HCT116 (cell line): ENCODE data around the gene ABCC9. TPM values are rescaled to one million over a fixed set of nuclear protein-coding genes. Genes with fewer than 3 reads are reported as not detected.

Experiments
- ATAC-seq: fragments of 200-7000 bp; cut with Tn5 transposase; 2 replicates; pipeline ENCODE4 v1.9.1; 2020; ENCODE audit warnings: mild to moderate bottlenecking, moderate library complexity
- BruUV-seq: library from RNA; stranded (reverse); fragments of 400-500 nt; replicated peaks from 2 replicates; lab custom pipeline; 2021; lab: Mats Ljungman, UMichigan
- CTCF ChIA-PET: fragments of 300-600 bp; sonication (Branson Sonifier 250); formaldehyde crosslinking; loops from one replicate; lab custom pipeline; 2021; ENCODE audit warnings: antibody characterized with exemption; lab: Charles Lee
- POLR2A ChIA-PET: fragments of 300-600, 350-600 bp; sonication (Branson Sonifier 250); formaldehyde crosslinking; loops from one replicate; lab custom pipeline; 2021; ENCODE audit warnings: antibody characterized with exemption; lab: Charles Lee
- RAD21 ChIA-PET, 2 experiments: fragments of 300-600 bp; sonication (Branson Sonifier 250); formaldehyde crosslinking; loops; one replicate each; lab custom pipeline; 2023; ENCODE audit warnings: low total read pairs in 2 of 2; ENCODE audit not compliant: uncharacterized antibody in 2 of 2, unreplicated experiment in 2 of 2, low non-redundant PET in 1 of 2; lab: Charles Lee
- DNase-seq: peaks from one replicate; pipeline ENCODE4 v3.0.0-alpha.2; 2010; ENCODE audit warnings: low read depth, low spot score
- H2AFZ ChIP-seq: fragments of 200-600 bp; shearing (Covaris generic), sonication (generic); 2 replicates; pipeline ENCODE4 v1.6.1; 2017; ENCODE audit warnings: low read depth, mixed run types, mixed read lengths, antibody characterized with exemption, low read length; ENCODE audit not compliant: poor library complexity, severe bottlenecking
- H3K27ac ChIP-seq: 2 replicates; pipeline ENCODE4 v1.5.1; 2012; ENCODE audit warnings: low read depth, low read length
- H3K27me3 ChIP-seq: fragments of 200-600 bp; sonication (generic); 2 replicates; pipeline ENCODE4 v1.6.1; 2016; ENCODE audit warnings: mixed run types, low read length, mixed read lengths; ENCODE audit not compliant: insufficient read depth
- H3K36me3 ChIP-seq, 2 experiments: fragments of 200-500 bp in 1 of 2; fragments of 200-600 bp in 1 of 2; sonication (Bioruptor generic) in 1 of 2; sonication (generic) in 1 of 2; 2 replicates each; pipeline versions ENCODE4 v1.5.1 to v1.6.1; 2014 to 2016; ENCODE audit warnings: low read length in 2 of 2, inconsistent platforms in 1 of 2, mixed read lengths in 1 of 2, mixed run types in 1 of 2; ENCODE audit not compliant: insufficient read depth in 2 of 2, control insufficient read depth in 1 of 2
- H3K4me1 ChIP-seq, 2 experiments: fragments of 200-600 bp in 1 of 2; sonication (generic) in 1 of 2; 2 replicates each; pipeline versions ENCODE4 v1.5.1 to v1.6.1; 2012 to 2017; ENCODE audit warnings: low read length in 2 of 2, inconsistent platforms in 1 of 2, mild to moderate bottlenecking in 1 of 2, mixed read lengths in 1 of 2, mixed run types in 1 of 2, moderate library complexity in 1 of 2; ENCODE audit not compliant: insufficient read depth in 2 of 2, control insufficient read depth in 1 of 2
- H3K4me2 ChIP-seq: fragments of 200-600 bp; sonication (generic); 2 replicates; pipeline ENCODE4 v1.6.1; 2017; ENCODE audit warnings: mixed run types, low read length, mixed read lengths
- H3K4me3 ChIP-seq, 2 experiments: fragments of 200-600 bp in 1 of 2; sonication (generic) in 1 of 2; replicated peaks in 1 of 2; 2 replicates each; pipeline ENCODE4 v1.5.1; 2011 to 2016; ENCODE audit warnings: low read length in 2 of 2, control low read depth in 1 of 2, low read depth in 1 of 2, mild to moderate bottlenecking in 1 of 2, mixed read lengths in 1 of 2, mixed run types in 1 of 2
- H3K79me2 ChIP-seq: fragments of 200-600 bp; sonication (generic); 2 replicates; pipeline ENCODE4 v1.6.1; 2017; ENCODE audit warnings: mild to moderate bottlenecking, mixed run types, low read length, moderate library complexity, mixed read lengths; ENCODE audit not compliant: insufficient read depth
- H3K9ac ChIP-seq: fragments of 200-600 bp; sonication (generic); 2 replicates; pipeline ENCODE4 v1.6.1; 2016; ENCODE audit warnings: low read length, mixed read lengths
- H3K9me2 ChIP-seq: fragments of 200-600 bp; sonication (generic), shearing (Covaris generic); 2 replicates; pipeline ENCODE4 v1.6.1; 2017; ENCODE audit warnings: mixed run types, mild to moderate bottlenecking, moderate library complexity; ENCODE audit not compliant: insufficient read depth
- H3K9me3 ChIP-seq, 2 experiments: fragments of 200-500 bp in 1 of 2; fragments of 200-600 bp in 1 of 2; sonication (Bioruptor generic) in 1 of 2; sonication (generic) in 1 of 2; 2 replicates each; pipeline ENCODE4 v1.6.1; 2014 to 2017; ENCODE audit warnings: low read length in 2 of 2, mixed read lengths in 2 of 2, inconsistent platforms in 1 of 2, low read depth in 1 of 2, mild to moderate bottlenecking in 1 of 2, mixed run types in 1 of 2, moderate library complexity in 1 of 2; ENCODE audit not compliant: control insufficient read depth in 1 of 2, insufficient read depth in 1 of 2
- H4K20me1 ChIP-seq: fragments of 200-600 bp; sonication (generic), shearing (Covaris generic); 2 replicates; pipeline ENCODE4 v1.6.1; 2017; ENCODE audit warnings: mixed run types, mild to moderate bottlenecking, moderate library complexity; ENCODE audit not compliant: insufficient read depth
- ATF3 ChIP-seq: IDR thresholded peaks from 2 replicates; pipeline ENCODE4 v1.6.1; 2012
- CEBPB ChIP-seq: IDR thresholded peaks from 2 replicates; pipeline ENCODE4 v1.6.1; 2012; ENCODE audit warnings: low read depth
- EZH2 ChIP-seq: fragments of 200-600 bp; sonication (generic); IDR thresholded peaks from 2 replicates; pipeline ENCODE4 v1.6.1; 2017; ENCODE audit warnings: antibody characterized with exemption, mixed run types
- EZH2phosphoT487 ChIP-seq: fragments of 200-600 bp; IDR thresholded peaks from 2 replicates; pipeline ENCODE4 v1.6.1; 2018; ENCODE audit warnings: antibody characterized with exemption, borderline replicate concordance
- FOSL1 ChIP-seq: IDR thresholded peaks from 2 replicates; pipeline ENCODE4 v1.6.1; 2012; ENCODE audit warnings: low read depth
- JUND ChIP-seq: IDR thresholded peaks from 2 replicates; pipeline ENCODE4 v1.6.1; 2012
- POLR2A ChIP-seq: IDR thresholded peaks from 2 replicates; pipeline ENCODE4 v1.7.0; 2011; ENCODE audit warnings: borderline replicate concordance; ENCODE audit not compliant: insufficient read depth, insufficient read length; ENCODE audit errors: extremely low read depth
- POLR2AphosphoS5 ChIP-seq: IDR thresholded peaks from 2 replicates; pipeline ENCODE4 v1.6.1; 2011; ENCODE audit warnings: mild to moderate bottlenecking, low read depth, low read length, moderate library complexity
- RAD21 ChIP-seq: IDR thresholded peaks from 2 replicates; pipeline ENCODE4 v1.6.1; 2012; ENCODE audit warnings: low read depth, mild to moderate bottlenecking
- SIN3A ChIP-seq: IDR thresholded peaks from 2 replicates; pipeline ENCODE4 v1.6.1; 2012; ENCODE audit warnings: low read depth
- intact Hi-C: fragments of 100-400 bp; cut with micrococcal nuclease; formaldehyde crosslinking; loops from 2 replicates; pipeline ENCODE4 v1.10.0; 2022
- total RNA-seq: library from RNA; stranded (reverse); gene quantifications from one replicate; pipeline ENCODE4 v1.2.1, GENCODE V29; 2021; ENCODE audit not compliant: unreplicated experiment
- TF ChIP-seq, protein P1 (sequence below), 3 experiments: fragments of 200-600 bp in 1 of 3; sonication (generic) in 1 of 3; IDR thresholded peaks in 2 of 3; conservative IDR thresholded peaks in 1 of 3; 2 replicates each; pipeline ENCODE4 v1.5.1; 2012 to 2017; ENCODE audit warnings: low read depth in 2 of 3, low read length in 2 of 3, antibody characterized with exemption in 1 of 3, borderline replicate concordance in 1 of 3, control low read depth in 1 of 3, mild to moderate bottlenecking in 1 of 3, mixed read lengths in 1 of 3, mixed run types in 1 of 3, moderate library complexity in 1 of 3; ENCODE audit not compliant: insufficient read depth in 1 of 3

The ABCC9 gene
- total RNA-seq, 1 experiment from 2014 or later, result 0.05 TPM

GRCh38 chr12:21775133-21775820 is 165.9 kb downstream of the ABCC9 start:
- CTCF ChIA-PET, result no interaction called here
- Histone ChIP-seq H3K4me1 (no peaks in the 10 kb centered on the region), H3K27ac (no peak overlapping the region), H3K79me2 (no peaks in the 10 kb centered on the region), H3K9me3 (no peaks in the 10 kb centered on the region), H4K20me1 (no peaks in the 10 kb centered on the region), H3K9ac (no peak overlapping the region), H3K4me3 (no peak overlapping the region), H3K27me3 (no peaks in the 10 kb centered on the region), H3K9me2 (no peaks in the 10 kb centered on the region), H3K4me2 (no peak overlapping the region), H3K36me3 (no peaks in the 10 kb centered on the region), H2AFZ (no peak overlapping the region)
- RAD21 ChIA-PET, result interaction anchor here in 1 of 2 experiments (0.8 kb wide), 1 partner anchor 60 kb away, joined by 4 read pairs; no protein-coding TSS in a partner anchor
- no peak for ATAC-seq
- intact Hi-C loops, result no loop called here
- POLR2A ChIA-PET, result no interaction called here
- TF ChIP-seq EZH2phosphoT487 (no peak), POLR2A (no peak), RAD21 (no peak), ATF3 (no peak), EZH2 (no peak), SIN3A (no peak), JUND (no peak), FOSL1 (no peak), POLR2AphosphoS5 (no peak), CEBPB (no peak)
- TF ChIP-seq, protein P1, sequence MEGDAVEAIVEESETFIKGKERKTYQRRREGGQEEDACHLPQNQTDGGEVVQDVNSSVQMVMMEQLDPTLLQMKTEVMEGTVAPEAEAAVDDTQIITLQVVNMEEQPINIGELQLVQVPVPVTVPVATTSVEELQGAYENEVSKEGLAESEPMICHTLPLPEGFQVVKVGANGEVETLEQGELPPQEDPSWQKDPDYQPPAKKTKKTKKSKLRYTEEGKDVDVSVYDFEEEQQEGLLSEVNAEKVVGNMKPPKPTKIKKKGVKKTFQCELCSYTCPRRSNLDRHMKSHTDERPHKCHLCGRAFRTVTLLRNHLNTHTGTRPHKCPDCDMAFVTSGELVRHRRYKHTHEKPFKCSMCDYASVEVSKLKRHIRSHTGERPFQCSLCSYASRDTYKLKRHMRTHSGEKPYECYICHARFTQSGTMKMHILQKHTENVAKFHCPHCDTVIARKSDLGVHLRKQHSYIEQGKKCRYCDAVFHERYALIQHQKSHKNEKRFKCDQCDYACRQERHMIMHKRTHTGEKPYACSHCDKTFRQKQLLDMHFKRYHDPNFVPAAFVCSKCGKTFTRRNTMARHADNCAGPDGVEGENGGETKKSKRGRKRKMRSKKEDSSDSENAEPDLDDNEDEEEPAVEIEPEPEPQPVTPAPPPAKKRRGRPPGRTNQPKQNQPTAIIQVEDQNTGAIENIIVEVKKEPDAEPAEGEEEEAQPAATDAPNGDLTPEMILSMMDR (IDR thresholded peaks at IDR 0.05 in 2 of 3, conservative IDR thresholded peaks at IDR 0.05 in 1 of 3; ENCODE audit: borderline replicate concordance in 1 of 3, insufficient read depth in 1 of 3, low read depth in 2 of 3, low read length in 2 of 3), result no peak
- no peak for DNase-seq
- BruUV-seq, result no TSS peak
